ENCODE measurements around the gene SFXN5. TPM values are rescaled to one million over a fixed set of nuclear protein-coding genes. Genes with fewer than 3 reads are reported as not detected.

The SFXN5 gene
- total RNA-seq, 1 donor from 2014 or later = 27.5 TPM

DNA sequence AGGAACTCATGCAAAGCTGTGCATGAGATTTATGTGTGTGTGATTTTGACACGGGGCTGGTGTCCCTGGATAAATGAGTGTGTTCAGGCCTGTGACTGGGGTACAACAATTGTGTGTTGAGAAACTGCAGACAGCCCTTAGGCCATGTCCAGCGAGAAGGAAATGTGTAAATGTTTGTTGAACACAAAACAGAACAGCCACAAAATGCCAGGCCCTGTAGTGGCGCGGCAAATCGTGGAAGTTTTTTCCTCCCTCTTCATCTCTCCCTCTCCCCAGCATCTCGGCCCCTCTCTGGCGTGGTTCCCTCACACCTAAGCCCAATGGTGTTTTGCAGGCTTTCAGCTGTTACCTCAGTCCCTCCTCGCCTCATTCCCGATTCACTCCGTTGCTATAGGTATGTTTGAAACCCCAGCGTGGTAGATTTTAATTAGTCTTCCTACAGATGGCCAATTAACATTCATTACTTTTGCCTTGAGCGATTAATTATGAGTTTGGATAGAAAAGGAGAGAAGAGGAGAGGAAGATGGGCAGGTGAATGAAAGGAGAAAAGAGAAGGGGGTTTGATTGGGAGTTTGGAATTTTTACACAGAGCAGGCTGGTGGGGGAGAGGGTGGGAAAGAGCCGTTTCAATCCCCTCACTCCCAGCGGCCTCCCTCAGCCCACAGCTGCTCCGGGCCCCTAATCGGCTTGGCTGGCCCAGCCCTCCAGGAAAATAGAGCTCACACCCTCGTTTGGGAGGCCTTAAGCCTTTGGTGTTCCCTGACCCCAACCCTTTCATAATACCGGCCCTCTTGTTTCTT, 173.5 kb downstream of the SFXN5 start:
- DNase-seq = no peak

DNA sequence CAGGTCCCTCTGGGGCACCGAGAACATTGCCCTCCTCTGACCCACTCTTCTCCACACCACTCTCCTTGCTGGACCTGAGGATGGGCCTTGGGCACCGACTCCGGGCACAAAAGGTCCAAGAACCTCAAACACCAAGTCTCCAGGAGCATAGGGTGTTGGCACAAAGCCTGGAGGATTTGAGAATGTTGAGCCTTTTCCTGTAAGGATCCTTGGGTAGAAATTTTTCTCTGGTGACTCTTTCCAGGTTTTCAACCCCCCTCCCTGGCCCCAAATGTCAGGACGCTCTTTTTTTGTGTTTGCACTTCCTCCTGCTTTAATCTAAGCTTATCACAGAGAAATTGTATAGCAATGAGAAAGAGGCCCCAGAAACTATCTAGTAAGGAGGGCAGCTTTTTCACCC, 175.1 kb downstream of the SFXN5 start:
- no peak for DNase-seq

DNA sequence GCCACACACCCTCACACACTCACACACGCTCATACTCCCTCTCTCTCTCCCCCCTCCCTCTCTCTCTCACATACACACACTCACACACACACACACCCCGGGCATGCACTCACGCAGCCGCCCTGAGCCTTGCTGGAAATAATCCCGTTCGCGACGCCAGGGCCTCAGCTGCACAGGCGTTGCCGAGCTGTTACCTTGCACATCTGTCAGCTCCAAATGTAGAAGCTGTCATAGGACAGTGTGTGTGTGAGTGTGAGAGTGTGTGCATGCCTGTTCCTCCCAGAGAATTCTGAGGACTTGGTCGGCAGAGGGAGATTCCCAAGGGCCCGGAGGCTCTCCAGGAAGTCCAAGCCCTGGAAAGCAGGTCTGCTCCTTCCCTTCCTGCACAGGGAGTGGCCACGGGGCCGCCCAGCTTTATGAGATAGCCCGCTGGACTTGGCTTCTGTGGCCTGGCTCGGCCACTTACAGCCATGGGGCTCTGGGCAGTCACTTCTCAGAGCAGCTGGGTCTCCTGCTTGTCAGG, 175.7 kb downstream of the SFXN5 start:
- DNase-seq = no peak

DNA sequence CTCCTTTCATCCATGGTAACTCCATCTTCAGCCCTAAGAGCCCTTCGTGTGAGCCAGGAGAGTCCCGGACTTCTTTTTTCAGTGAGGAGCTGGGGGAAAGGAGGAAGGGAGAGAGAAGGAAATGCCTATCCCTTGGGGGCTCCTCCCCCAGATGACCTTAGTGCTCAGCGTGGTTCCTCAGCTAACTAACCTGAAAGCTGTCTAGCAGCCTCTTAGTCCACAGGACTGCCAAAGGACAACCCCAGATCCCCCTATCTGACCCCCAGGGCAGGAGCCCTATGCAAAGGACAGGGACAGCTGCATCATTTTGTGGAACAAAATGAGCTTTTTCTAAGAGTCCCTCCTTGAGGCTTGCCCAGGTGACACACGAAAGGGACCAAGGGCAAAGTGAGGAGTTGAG, 176.4 kb downstream of the SFXN5 start:
- DNase-seq = no peak

DNA sequence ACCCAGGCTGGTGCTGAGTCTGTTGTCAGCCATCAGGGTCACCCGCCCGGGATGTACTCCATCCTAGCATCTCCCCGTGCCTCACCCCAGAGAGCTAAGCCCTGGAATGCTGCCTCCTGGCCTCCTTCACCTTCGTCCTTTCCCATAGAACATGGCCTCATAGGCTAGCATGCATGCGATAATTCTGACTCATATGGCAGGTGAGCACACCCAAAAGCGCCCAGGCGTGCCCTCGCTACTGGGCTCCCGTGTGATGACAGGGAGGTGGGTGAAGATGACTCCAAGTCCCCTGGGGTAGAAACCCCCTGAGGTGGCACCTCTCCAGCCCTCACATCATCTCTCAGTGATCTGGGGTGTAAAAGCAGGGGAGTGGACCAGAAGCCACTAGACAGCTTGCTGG, 177.0 kb downstream of the SFXN5 start:
- DNase-seq = no peak

DNA sequence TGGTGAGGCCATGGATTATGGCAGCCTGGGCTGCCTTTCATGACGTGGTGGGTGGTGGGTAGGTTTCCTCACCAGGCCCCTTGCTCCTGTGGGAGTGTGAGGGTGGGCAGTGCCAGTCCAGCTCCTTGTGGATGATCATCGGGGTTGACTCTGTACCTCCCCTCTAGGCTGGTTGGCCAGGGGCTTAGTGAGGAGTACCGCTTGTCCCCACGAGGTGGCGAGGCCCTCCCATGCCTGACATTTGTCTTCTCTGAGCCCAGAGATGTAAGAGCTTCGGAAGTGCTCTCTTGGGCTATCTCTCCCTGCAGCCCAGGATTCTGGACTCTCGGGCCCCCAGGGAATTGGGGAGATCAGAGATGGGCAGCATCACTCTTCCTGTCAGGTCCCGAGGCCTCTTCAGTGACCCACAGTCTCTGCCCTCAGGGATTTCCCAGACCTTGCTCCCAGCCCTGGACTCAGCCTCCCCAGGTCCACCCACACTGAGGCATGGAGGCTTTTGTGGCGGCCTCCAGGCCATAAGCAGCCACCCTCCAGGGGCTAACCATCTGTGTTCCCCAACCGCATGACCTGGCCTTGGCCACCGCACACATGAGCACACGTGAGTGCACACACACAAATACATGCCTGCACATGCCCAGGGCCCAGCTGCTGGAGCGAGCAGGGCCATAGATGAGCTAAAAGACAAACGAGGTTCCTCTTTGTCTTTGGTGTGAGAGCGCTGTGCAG, 177.8 kb downstream of the SFXN5 start:
- no peak for DNase-seq

DNA sequence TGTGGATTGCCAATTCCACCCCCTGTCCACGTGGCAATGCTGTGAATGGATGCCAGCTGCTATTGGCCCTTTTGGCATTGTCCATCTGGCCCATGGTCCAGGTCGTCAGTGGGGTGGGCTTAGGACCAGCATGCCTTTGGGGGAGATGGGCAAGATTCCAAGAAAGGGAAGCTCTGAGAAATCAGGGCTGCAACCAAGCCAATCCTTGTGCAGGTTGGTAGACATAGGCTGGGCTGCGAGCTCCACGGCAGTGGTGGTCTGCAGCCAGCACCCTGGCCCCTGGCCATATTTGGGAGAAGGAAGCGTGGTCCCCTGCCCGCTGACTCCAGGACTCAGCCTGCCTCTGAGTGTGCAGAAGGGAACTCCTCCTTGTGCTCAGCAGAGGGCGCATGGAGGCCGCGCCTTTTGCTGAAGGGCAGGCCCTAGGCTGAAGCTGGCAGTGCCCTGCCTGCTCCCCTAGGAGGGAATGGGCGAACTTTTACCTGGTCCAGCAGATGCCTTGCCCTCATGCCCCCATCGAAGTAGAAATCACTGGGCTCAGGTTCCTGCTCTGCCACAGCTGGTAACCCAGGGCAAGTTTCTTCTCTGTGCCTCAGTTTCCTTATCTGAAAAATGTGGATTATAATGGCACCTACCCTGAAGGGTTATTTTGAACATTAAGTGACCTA, 178.9 kb downstream of the SFXN5 start:
- DNase-seq = peak; percentile 46

Other genes with a start within 250 kb of the SFXN5 start
- 190 TPM for gene EXOC6B, start 245.7 kb downstream of the SFXN5 start, total RNA-seq
- 1.2 TPM for gene SPR, start 184.3 kb downstream of the SFXN5 start, total RNA-seq
- 21.1 TPM for gene EMX1, start 154.2 kb downstream of the SFXN5 start, total RNA-seq
- 7.5 TPM for gene RAB11FIP5, start 41.2 kb upstream of the SFXN5 start, total RNA-seq
- gene NOTO, start 130.9 kb upstream of the SFXN5 start, total RNA-seq = not detected
- 20.0 TPM for gene SMYD5, start 142.5 kb upstream of the SFXN5 start, total RNA-seq
- 5.9 TPM for gene PRADC1, start 161.5 kb upstream of the SFXN5 start, total RNA-seq
- 164 TPM for gene CCT7, start 162.6 kb upstream of the SFXN5 start, total RNA-seq
- gene FBXO41, start 212.8 kb upstream of the SFXN5 start, total RNA-seq = 27.0 TPM
- gene EGR4, start 221.8 kb upstream of the SFXN5 start, total RNA-seq = not detected

All from occipital lobe (tissue), 2 donors.